Colonic mucosa (tissue), 4 donors: ENCODE measurements around the gene EDARADD. TPM values are rescaled to one million over a fixed set of nuclear protein-coding genes. Genes with fewer than 3 reads are reported as not detected.

Experiments used
- DNase-seq: peaks from one replicate; pipeline ENCODE4 v3.0.0-alpha.2; 2020
- H3K27ac ChIP-seq: fragments of 200-600 bp; one replicate; pipeline ENCODE4 v1.8.0; 2021
- H3K27me3 ChIP-seq: fragments of 200-600 bp; one replicate; pipeline ENCODE4 v1.8.0; 2021
- H3K36me3 ChIP-seq: fragments of 200-600 bp; one replicate; pipeline ENCODE4 v1.8.0; 2021
- H3K4me1 ChIP-seq: fragments of 200-600 bp; one replicate; pipeline ENCODE4 v1.8.0; 2021; ENCODE audit warnings: mild to moderate bottlenecking
- H3K4me3 ChIP-seq: fragments of 200-600 bp; one replicate; pipeline ENCODE4 v1.8.0; 2021
- H3K9ac ChIP-seq, 2 donors: one replicate each; pipeline ENCODE4 v1.7.0; 2013; ENCODE audit warnings: control low read depth in 2 of 2, low read depth in 2 of 2, low read length in 2 of 2
- H3K9me3 ChIP-seq: fragments of 200-600 bp; one replicate; pipeline ENCODE4 v1.8.0; 2021
- CTCF ChIP-seq: fragments of 200-600 bp; IDR thresholded peaks from one replicate; pipeline ENCODE4 v1.8.0; 2022; ENCODE audit warnings: antibody characterized with exemption, mild to moderate bottlenecking
- intact Hi-C: fragments of 100-400 bp; cut with DNase I; formaldehyde crosslinking; loops from one replicate; pipeline ENCODE4 v1.14.1; 2022
- total RNA-seq, 2 donors: library from RNA; stranded (reverse); fragmentation: NEBNext Ultra II Directional in 1 of 2; extraction: Animal tissue kit (Norgen Biotek cat#: 25700) in 1 of 2; gene quantifications; one replicate each; pipeline ENCODE4 v1.2.1, GENCODE V29; 2021
- donor health status: healthy.
- donor health status: DM: no; HTN: no; CAD: no.
- donor health status: DM: no; HTN: no; CAD: no.

The EDARADD gene
- total RNA-seq, 2 donors from 2014 or later, result 0.17 to 0.27 TPM

- H3K36me3 ChIP-seq, result no peaks in the 10 kb centered on the region
- intact Hi-C loops, result no loop called here
- H3K9ac ChIP-seq, result no peak overlapping the region
- no peak for TF ChIP-seq CTCF
- no peaks in the 10 kb centered on the region for H3K27me3 ChIP-seq
- H3K4me3 ChIP-seq, result no peak overlapping the region
- no peaks in the 10 kb centered on the region for H3K9me3 ChIP-seq
- no peak for DNase-seq
- no peaks in the 10 kb centered on the region for H3K4me1 ChIP-seq
- H3K27ac ChIP-seq, result no peak overlapping the region
These were observed 113.1 kb downstream of the EDARADD start for GRCh38 chr1:236507022-236507700.

GRCh38 chr1:236508593-236509027, 114.5 kb downstream of the EDARADD start:
- DNase-seq, result no peak
- Histone ChIP-seq H3K9me3 (no peaks in the 10 kb centered on the region), H3K36me3 (no peaks in the 10 kb centered on the region), H3K27me3 (no peaks in the 10 kb centered on the region), H3K9ac (no peak overlapping the region), H3K4me1 (no peaks in the 10 kb centered on the region), H3K4me3 (no peak overlapping the region), H3K27ac (no peak overlapping the region)
- intact Hi-C loops, result no loop called here
- no peak for TF ChIP-seq CTCF

GRCh38 chr1:236509203-236509602, 115.1 kb downstream of the EDARADD start:
- TF ChIP-seq CTCF, result no peak
- intact Hi-C loops, result no loop called here
- H3K27me3 ChIP-seq, result no peaks in the 10 kb centered on the region
- H3K4me3 ChIP-seq, result no peak overlapping the region
- H3K9ac ChIP-seq, result no peak overlapping the region
- H3K9me3 ChIP-seq, result no peaks in the 10 kb centered on the region
- DNase-seq, result no peak
- no peaks in the 10 kb centered on the region for H3K36me3 ChIP-seq
- no peak overlapping the region for H3K27ac ChIP-seq
- no peaks in the 10 kb centered on the region for H3K4me1 ChIP-seq

GRCh38 chr1:236509647-236510401, 115.7 kb downstream of the EDARADD start:
- H3K36me3 ChIP-seq, result no peaks in the 10 kb centered on the region
- no peak overlapping the region for H3K9ac ChIP-seq
- peak; percentile 53 for DNase-seq
- no peak overlapping the region for H3K27ac ChIP-seq
- H3K4me3 ChIP-seq, result no peak overlapping the region
- intact Hi-C loops, result no loop called here
- TF ChIP-seq CTCF, result no peak
- no peaks in the 10 kb centered on the region for H3K4me1 ChIP-seq
- H3K27me3 ChIP-seq, result no peaks in the 10 kb centered on the region
- no peaks in the 10 kb centered on the region for H3K9me3 ChIP-seq

- Histone ChIP-seq H3K27me3 (no peaks in the 10 kb centered on the region), H3K9ac (no peak overlapping the region), H3K27ac (no peak overlapping the region), H3K4me1 (no peaks in the 10 kb centered on the region), H3K36me3 (no peaks in the 10 kb centered on the region), H3K9me3 (no peaks in the 10 kb centered on the region), H3K4me3 (no peak overlapping the region)
- DNase-seq, result no peak
- intact Hi-C loops, result no loop called here
- TF ChIP-seq CTCF, result no peak
These were observed 117.8 kb downstream of the EDARADD start for GRCh38 chr1:236511735-236512418.
